HG03108 (cell line): ENCODE data around the gene HDGFL1.

ENCODE experiments used
- ATAC-seq: cut with Tn5 transposase; IDR thresholded peaks from one replicate; pipeline ENCODE4 v1.9.1; 2021; ENCODE audit warnings: moderate library complexity; ENCODE audit not compliant: unreplicated experiment

Gene HDGFL1

DNA sequence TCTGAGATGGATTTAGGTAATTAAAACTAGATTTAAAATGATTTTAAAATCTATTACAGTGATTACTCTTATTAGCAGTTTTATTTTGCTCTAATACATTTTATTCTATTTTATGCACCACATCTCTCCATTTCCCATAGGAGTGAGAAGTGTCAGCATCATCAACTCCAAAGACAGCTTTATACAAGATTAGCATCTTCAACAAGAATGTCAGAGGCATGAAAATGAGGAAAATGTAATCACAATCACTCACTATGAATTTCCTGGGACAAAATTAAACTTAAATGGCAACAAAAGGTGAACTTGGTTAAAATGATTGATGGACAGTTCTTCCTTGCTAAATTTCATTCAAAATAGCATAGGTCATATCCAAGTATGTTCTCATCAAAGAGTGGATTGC lies 19.8 kb downstream of the HDGFL1 start:
- ATAC-seq: no peak

- no peak for ATAC-seq
Measured at GRCh38 chr6:22590423-22590822, 21.1 kb downstream of the HDGFL1 start.

- ATAC-seq: no peak
Measured at GRCh38 chr6:22593895-22594294, 24.5 kb downstream of the HDGFL1 start.

DNA sequence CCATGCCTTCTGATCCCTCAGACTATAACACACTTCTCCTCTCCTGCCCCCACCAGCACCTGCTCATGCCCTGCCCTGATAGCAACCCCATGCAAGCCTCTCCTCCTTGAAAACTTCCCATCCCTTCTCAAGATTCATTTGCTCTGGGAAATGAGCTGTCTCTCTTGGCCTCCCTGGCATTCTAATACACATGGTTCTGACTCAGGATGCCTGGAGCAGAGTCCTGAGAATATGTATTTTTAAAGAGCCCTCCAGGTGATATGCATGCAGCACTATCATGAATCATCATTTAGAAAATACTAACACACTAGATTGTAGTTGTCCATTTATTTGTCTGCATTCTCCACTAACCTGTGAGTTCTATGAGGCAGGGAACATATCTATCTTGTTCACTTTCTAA lies 26.6 kb downstream of the HDGFL1 start:
- ATAC-seq: no peak

DNA sequence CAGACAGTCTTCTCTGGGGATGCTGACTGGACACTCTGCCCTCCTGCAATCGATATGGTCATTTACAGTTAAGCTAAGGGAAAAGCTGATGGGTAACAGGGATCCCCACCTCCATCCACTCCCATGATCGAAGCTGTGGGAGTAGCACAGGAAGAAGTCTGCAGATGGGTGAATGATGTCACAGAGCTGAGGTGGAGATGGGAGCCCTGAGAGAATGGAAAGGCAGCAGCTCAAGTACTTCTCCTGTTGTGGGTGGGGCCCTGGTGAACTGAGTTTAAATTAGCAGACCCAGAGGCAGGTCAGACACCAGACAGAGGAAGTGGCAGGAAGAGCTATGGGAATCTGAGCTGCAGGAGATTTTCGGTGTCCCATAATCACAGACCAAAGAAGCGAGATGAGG lies 29.0 kb downstream of the HDGFL1 start:
- no peak for ATAC-seq

DNA sequence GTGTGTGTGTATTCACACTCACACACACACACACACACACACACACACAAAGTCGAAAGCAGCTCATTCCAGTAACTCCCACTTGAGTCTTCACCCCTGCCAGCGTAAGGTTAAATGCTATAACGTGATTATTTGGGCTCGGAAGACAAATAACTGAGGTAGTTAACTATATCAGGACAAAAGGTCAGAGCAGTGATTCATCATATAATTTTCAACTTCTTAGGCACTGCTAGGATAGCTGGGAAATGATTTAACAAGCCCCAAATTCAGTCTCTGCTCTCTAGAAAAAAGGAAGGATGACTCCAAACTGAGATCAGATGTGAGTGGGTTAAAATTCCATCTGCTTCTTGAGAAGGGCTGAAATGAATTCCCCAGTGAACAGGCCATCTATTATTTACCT lies 30.7 kb downstream of the HDGFL1 start:
- no peak for ATAC-seq

DNA sequence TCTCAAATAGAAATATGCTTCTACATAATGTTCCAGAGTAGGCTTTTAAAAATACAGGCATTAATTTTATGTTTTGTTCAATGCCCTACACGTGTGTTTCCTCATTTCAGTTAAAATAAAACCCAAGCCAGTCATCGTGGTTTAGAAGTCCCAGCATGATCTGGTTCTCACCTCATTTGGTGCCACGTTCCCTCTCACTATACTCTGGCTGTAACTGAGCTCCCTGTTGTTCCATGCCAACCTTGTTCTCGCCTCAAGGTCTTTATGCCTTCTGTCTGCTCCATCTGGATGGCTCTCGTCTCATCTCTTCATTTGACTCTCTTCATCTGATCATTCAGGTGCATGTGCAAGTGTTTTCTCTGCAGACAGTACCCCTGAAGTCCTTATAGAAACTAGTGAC lies 32.6 kb downstream of the HDGFL1 start:
- no peak for ATAC-seq

- ATAC-seq: no peak
Measured at GRCh38 chr6:22605736-22606135, 36.4 kb downstream of the HDGFL1 start.

- no peak for ATAC-seq
Measured at GRCh38 chr6:22610127-22610526, 40.8 kb downstream of the HDGFL1 start.

DNA sequence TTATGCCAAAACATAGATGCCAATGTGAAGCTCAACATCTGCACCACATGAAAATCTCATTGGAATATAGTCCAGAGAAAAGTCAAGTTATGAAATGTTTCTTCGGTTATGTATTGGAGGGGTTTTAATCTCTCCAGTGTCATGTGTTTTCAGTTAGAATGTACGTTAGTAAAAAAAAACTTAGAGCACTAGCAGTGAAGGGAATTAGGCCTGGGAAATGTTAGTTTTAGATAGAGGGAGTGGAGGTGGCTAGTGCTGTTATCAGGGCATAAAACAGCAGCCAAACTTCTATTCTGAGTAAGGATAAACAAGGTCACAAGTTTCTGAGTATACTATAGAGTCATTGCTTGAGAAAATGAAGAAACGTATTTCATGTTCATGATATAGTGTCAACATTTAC lies 42.9 kb downstream of the HDGFL1 start:
- ATAC-seq: no peak

DNA sequence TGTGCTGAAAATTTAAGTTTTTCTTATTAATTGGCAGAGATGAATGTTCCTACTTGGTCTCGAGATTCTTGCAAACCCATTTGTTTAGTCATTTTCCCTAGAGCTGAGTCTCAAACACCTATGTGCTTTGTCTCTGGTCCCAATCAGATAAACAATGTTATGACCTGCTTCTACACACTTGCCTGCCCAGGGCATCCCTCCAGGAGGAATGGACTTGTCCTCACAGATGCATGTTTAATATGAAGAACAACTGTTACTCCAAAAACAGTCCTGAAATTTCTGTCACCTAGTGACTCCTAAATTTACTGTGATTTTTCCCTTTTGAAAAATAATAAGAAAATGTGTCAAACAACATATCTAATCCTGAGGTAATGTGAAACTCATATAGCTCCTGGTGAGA lies 43.7 kb downstream of the HDGFL1 start:
- no peak for ATAC-seq

DNA sequence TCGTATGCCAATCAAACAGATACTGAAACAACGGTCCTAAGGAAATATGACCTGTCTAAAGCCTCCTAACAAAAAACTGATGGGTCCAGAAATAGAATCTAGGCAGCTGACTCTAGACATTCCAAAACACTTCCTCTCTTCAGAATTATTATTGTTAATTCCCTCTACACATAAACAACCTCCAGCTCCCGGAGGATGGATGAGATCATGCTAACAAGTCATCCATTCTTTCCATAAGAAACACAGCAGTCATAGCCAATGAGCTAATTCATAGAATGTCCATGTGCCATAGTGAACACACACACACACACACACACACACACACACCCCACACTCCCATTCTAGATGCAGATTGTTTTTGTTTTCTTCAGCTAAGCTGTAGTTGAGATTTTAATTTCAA lies 44.3 kb downstream of the HDGFL1 start:
- no peak for ATAC-seq

DNA sequence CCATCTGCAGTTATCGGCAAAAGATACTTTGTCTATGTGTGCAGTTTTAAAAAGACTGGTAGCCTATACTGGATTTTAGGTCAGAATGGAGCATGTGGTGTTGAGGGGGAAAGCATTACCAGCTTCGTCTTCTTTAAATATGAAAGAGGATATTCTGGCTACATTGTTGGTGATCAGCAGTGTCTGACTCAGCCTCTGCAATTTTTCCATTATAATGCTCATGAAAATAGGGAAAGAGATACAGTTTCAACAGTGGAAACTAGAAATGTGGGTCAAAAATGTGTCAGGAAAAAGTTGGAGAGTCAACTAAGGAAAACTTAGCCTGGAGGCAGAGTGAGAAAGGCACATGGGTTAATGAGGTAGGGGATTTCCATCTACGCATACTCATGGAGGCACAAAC lies 45.2 kb downstream of the HDGFL1 start:
- ATAC-seq: no peak

DNA sequence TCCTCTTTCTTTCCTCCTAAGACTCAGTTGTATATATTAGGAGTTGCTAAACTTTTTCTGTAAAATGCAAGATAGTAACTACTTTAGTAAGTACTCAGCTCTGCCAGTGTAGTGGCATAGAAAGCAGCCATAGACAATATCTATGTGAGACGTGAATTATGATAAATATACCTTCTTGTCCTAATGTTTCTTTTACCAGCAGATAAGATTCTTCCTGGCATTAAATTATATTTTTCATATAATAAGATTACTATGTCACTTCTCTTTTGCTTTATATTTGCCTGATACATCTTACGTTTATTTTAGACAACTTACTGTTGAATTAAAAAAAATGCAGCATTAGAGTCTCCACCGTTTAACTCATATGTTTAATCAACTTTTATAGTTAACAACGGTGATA lies 51.7 kb downstream of the HDGFL1 start:
- ATAC-seq: no peak
